Medulla oblongata (tissue), 1 donor: Measurements from ENCODE around the gene KLK3.
"Not testable (repeated sequence)": the region's sequence is repeated elsewhere in the genome, so short reads cannot be mapped to it uniquely, and the experiment has no call there.

ENCODE experiments used
- DNase-seq: peaks from one replicate; pipeline ENCODE4 v3.0.0-alpha.2; 2015; ENCODE audit errors: extremely low spot score

Gene KLK3

GRCh38 chr19:50854636-50855410, at the start of gene KLK3:
Gene KLK3, plus strand, starts transcription at chr19:50854915. Its CDS starts 41 bp downstream, at chr19:50854956.
- DNase-seq = no peak

- no peak for DNase-seq
Observed at GRCh38 chr19:50808856-50809255, 45.9 kb upstream of the KLK3 start.

- DNase-seq = not testable (repeated sequence)
Observed at GRCh38 chr19:50811622-50812238, 43.0 kb upstream of the KLK3 start.

- no peak for DNase-seq
Observed at GRCh38 chr19:50812474-50812873, 42.2 kb upstream of the KLK3 start.

- DNase-seq = no peak
Observed at GRCh38 chr19:50814883-50815282, 39.8 kb upstream of the KLK3 start.

GRCh38 chr19:50815439-50815838, 39.3 kb upstream of the KLK3 start:
- DNase-seq = no peak

DNA sequence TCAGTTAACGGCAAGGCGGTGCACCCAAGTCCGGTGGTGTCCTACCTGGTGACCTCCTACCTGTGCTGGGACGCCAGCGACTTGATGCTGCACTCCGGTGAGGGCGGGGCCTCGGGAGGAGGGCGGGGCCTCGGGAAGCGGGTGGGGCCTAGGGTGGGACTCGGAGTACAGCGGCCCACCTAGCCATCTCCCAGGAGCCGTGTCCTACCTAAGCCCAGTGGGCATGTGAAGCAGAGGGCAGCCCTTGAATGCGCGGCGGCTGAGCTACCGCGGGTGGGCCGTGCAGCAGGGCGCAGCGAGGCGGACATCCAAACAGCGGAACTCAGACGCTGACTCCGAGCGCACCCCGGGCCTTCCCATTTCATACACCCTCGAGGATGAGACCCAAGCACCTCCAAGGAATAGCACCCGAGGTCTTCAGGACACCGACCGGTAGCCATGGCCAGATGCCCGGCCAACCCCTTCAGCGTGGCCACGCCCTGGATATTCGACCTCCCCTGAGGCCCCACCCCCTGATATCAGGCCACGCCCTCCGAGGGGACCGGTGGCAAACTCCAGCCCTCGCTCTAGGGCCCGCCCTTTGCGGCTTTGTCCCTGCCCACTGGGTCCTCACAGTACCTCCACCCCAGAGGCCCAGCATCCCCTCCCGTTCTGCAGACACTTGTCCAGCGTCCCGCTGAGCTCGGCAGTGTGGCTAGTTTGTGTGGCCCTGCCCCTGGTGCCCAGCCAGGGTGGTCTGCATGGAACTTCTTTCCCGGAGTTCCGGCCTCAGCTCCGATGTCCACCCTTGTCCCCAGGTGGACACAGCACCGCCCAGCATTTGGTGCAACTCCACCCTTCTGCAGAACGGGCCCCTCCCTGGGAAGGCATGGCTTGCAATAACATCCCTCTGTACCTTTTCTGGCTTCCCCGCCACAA, 36.5 kb upstream of the KLK3 start:
- no peak for DNase-seq

GRCh38 chr19:50818859-50819472, 35.7 kb upstream of the KLK3 start:
- DNase-seq = no peak

GRCh38 chr19:50819636-50820035, 35.1 kb upstream of the KLK3 start:
- no peak for DNase-seq

DNA sequence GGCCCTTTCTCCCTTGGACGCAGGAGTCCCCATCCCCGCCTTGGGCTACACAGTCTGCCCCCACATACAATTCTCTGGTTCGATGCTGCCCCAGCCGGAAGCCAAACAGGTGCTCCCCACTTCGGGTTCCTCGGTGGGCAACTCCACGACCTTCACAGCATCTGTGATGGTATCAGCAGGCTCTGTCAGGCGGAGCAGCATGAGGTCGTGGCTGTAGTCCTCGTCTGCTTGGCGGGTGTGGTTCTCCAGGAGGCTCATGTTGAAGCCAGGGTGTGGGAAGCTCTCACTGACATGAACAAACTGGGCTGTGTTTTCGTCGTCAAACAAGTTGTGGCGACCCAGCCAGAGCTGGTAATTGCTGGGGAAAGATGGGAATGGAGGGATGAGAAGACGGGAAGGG, 34.6 kb upstream of the KLK3 start:
- no peak for DNase-seq

GRCh38 chr19:50820549-50821247, 34.0 kb upstream of the KLK3 start:
- DNase-seq = no peak

DNA sequence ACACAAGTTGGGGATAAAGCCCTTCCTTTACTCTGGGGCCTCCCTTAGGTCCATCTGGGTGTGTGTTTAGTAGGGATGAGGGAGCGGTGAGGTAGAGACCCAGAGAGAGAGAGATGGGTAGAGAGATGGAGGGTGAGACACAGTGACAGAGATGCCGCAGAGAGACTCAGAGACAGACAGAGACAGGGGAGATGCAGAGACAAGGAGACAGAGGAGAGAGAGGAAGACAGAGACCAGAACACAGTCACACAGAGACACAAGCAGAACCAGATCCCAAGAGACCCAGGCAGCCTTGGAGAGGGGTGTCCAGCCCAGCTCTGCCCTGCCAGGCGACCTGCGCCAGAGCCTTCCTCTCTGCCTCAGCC, 33.5 kb upstream of the KLK3 start:
- no peak for DNase-seq

DNA sequence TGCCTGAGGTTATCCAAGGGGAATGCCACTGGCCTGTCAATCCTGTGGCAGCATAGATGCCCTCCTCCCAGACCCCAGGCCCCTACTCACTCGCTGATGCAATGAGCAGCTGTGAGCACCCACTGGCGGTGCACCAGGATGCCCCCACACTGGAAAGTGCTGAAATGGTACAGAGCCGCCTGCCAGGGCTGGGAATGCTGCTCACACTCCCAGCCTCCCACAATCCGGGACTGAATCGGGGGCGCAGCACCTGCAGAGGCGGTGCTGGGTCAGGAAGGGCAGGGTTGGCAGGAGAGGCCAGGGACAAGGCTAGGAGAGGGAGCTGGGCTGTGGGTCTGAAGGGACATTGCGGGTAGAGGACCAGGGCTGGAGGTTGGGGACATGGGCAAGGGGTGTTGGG, 33.1 kb upstream of the KLK3 start:
- DNase-seq = no peak

GRCh38 chr19:50822661-50823208, 32.0 kb upstream of the KLK3 start:
- DNase-seq = no peak

- DNase-seq = no peak
Observed at GRCh38 chr19:50823389-50824042, 31.2 kb upstream of the KLK3 start, which contains the start of gene KLK1. Gene KLK1, minus strand, starts transcription at chr19:50823787. Its CDS starts 39 bp downstream, at chr19:50823748.

DNA sequence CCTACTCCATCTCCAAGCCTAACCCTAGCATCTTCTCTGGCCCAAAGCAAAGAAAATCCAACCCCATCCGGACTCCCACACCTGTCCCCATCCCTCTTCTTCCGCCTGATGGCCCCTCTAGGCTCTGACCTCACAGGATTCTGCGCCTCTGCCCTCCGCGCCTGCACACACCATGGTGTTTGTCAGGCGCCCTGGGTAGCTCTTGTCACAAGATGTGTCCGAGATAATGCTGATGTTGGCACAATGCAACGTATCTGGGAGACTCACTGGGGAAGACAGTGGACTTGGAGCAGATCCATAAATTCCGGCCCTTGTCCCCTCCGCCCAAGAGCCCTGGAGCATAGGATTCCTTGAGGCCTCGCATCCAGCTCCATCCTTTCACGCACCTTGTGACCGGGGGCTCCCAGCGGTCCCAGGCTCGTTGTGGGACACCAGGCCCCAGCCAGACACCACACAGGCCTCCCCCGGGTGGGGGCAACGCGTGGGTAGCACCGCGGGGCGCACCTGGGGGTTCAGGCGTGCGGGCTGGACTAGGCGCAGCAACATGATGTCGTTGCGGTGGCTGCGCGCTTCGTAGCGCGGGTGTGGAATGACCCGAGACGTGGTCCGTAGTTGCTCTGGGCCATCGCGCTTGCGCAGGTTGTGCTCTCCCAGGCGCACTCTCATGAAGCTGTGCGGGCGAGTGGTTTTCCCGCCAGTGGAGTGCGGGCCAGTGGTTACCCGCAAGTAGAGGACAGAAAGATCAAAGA, 28.0 kb upstream of the KLK3 start:
- no peak for DNase-seq

DNA sequence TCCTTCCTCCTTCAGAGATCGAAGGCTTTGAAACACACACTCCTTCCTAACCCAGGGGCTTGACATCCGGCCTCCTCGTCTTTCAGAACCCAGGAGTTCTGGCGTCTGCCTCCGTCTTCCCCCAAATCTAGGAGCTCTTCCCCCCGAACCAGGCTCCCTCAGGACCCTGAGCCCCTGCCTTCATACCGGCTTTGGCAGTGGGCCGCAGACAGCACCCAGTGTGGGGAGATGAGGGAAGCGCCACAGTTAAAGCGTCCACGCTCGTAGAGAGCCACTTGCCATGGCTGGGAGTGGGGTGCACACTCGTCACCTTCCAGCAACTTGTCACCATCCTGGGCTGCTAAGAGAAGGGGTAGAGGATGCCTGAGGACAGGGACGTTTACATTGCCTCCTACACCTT, 27.2 kb upstream of the KLK3 start:
- DNase-seq = no peak

DNA sequence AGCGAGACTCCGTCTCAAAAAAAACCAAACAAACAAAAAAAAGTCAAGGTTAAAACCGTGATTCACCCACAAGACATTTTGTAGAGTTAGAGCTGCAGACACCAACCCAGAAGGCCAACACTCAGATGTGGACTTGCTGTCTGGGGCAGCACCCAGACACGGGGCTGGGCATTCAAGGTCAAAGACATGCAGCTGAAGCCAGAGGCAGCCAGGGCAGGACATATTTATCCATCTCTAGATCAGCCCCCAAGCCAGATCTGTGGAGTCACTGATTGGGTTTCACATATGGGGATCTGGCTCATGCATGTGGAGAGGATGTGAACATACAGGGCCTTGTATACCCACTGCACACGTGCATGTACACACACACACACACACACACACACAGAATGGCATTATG, 24.9 kb upstream of the KLK3 start:
- DNase-seq = no peak

DNA sequence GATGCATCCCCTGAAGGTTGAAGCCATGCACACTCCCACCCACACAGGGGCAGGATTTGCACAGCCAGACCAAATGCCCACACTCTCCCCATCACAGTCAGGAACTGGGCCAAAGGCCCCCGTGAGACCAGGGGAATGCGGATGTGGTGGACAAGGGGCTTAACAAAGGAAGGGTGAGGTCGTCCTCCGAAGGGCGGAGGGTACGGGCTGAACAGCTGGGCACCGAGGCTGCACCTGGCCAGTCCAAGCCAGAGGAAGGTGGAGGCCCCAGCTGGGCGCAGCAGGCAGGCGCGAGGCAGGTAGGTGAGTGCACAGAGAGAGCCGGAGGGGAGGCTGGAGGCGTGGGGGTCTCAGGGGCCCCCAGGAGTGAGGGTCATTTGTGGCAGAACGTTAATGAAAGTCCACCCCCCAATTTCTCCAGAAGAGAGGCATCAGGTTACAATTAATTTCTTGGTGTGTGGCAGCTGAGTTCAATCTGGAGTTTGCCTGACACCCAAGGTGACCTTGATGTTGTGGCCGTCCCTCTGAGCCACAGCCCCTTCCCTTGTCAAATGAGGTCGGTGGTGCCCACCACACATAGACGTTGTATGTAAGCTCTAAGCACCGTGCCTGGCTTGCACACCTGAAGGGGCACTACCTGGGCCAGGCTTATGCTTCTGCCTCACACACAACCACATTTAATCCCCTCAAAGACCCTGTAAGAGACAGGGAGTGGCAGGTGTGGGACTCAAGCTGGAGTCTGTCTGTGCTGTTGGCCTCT, 24.3 kb upstream of the KLK3 start:
- DNase-seq = no peak
